CD14-positive monocyte (primary cell): ENCODE measurements around the gene TEAD1. TPM values are rescaled to one million over a fixed set of nuclear protein-coding genes. Genes with fewer than 3 reads are reported as not detected.

Experiments used
- DNase-seq, 3 donors: peaks; one replicate each; pipeline ENCODE4 v3.0.0-alpha.2; 2011 to 2022
- H2AFZ ChIP-seq: 2 replicates; pipeline ENCODE4 v1.6.0; 2012; ENCODE audit warnings: mild to moderate bottlenecking, low read depth, low read length, inconsistent platforms; ENCODE audit not compliant: insufficient read depth, poor library complexity, severe bottlenecking
- H3K27ac ChIP-seq, 2 donors: 1 replicate in 1 of 2; 2 replicates in 1 of 2; pipeline ENCODE4 v1.5.1; 2012 to 2013; ENCODE audit warnings: low read length in 2 of 2, control low read depth in 1 of 2, inconsistent platforms in 1 of 2, low read depth in 1 of 2, mild to moderate bottlenecking in 1 of 2
- H3K27me3 ChIP-seq, 2 donors: one replicate each; pipeline versions ENCODE4 v1.6.0 to v1.6.1; 2011 to 2013; ENCODE audit warnings: low read length in 2 of 2; ENCODE audit not compliant: control insufficient read depth in 2 of 2, insufficient read depth in 2 of 2
- H3K36me3 ChIP-seq, 2 donors: replicated peaks in 1 of 2; 1 replicate in 1 of 2; 2 replicates in 1 of 2; pipeline versions ENCODE4 v1.5.1 to v1.6.1; 2012 to 2013; ENCODE audit warnings: low read length in 2 of 2, control low read depth in 1 of 2, inconsistent platforms in 1 of 2, mild to moderate bottlenecking in 1 of 2; ENCODE audit not compliant: insufficient read depth in 2 of 2, control insufficient read depth in 1 of 2
- H3K4me1 ChIP-seq, 2 donors: 1 replicate in 1 of 2; 2 replicates in 1 of 2; pipeline versions ENCODE4 v1.5.1 to v1.6.1; 2012 to 2013; ENCODE audit warnings: low read length in 2 of 2, control low read depth in 1 of 2, inconsistent platforms in 1 of 2, mild to moderate bottlenecking in 1 of 2, moderate library complexity in 1 of 2; ENCODE audit not compliant: insufficient read depth in 2 of 2, control insufficient read depth in 1 of 2
- H3K4me2 ChIP-seq: replicated peaks from 2 replicates; pipeline ENCODE3; 2012; ENCODE audit warnings: low read length, moderate library complexity, mild to moderate bottlenecking; ENCODE audit not compliant: poor library complexity, severe bottlenecking; ENCODE audit errors: extremely low read depth
- H3K4me3 ChIP-seq, 3 experiments: fragments of 200-600 bp in 1 of 3; sonication (generic) in 1 of 3; replicated peaks in 1 of 3; 1 replicate in 2 of 3; 2 replicates in 1 of 3; pipeline ENCODE4 v1.5.1; 2011 to 2013; ENCODE audit warnings: low read length in 3 of 3, mild to moderate bottlenecking in 3 of 3, control low read depth in 2 of 3, low read depth in 2 of 3, inconsistent platforms in 1 of 3, moderate library complexity in 1 of 3
- H3K79me2 ChIP-seq: 2 replicates; pipeline ENCODE4 v1.6.0; 2012; ENCODE audit warnings: mild to moderate bottlenecking, control low read depth, inconsistent platforms, low read length, moderate library complexity; ENCODE audit not compliant: insufficient read depth
- H3K9ac ChIP-seq: 2 replicates; pipeline ENCODE4 v1.6.0; 2017; ENCODE audit warnings: low read length, mild to moderate bottlenecking; ENCODE audit not compliant: insufficient read depth, poor library complexity, severe bottlenecking
- H3K9me3 ChIP-seq, 2 donors: replicated peaks in 1 of 2; 1 replicate in 1 of 2; 2 replicates in 1 of 2; pipeline versions ENCODE4 v1.5.1 to v1.6.1; 2012 to 2013; ENCODE audit warnings: low read length in 2 of 2, control low read depth in 1 of 2; ENCODE audit not compliant: control insufficient read depth in 1 of 2, insufficient read depth in 1 of 2
- H4K20me1 ChIP-seq: 2 replicates; pipeline ENCODE4 v1.6.0; 2012; ENCODE audit warnings: mild to moderate bottlenecking, low read length, control low read depth, moderate library complexity; ENCODE audit not compliant: insufficient read depth
- H3K27ac Mint-ChIP-seq, 7 donors: one replicate each; pipeline ENCODE4 v1.8.0; 2020; ENCODE audit warnings: mild to moderate bottlenecking in 7 of 7, mixed read lengths in 7 of 7, moderate library complexity in 6 of 7, inconsistent platforms in 2 of 7
- H3K27me3 Mint-ChIP-seq, 3 donors: one replicate each; pipeline ENCODE4 v1.8.0; 2021 to 2022; ENCODE audit warnings: low read depth in 3 of 3, mild to moderate bottlenecking in 3 of 3, mixed read lengths in 3 of 3, moderate library complexity in 3 of 3, inconsistent platforms in 1 of 3
- H3K36me3 Mint-ChIP-seq, 2 donors: one replicate each; pipeline ENCODE4 v1.8.0; 2020; ENCODE audit warnings: mixed read lengths in 2 of 2, inconsistent platforms in 1 of 2, mild to moderate bottlenecking in 1 of 2
- H3K4me1 Mint-ChIP-seq: one replicate; pipeline ENCODE4 v1.8.0; 2020; ENCODE audit warnings: mild to moderate bottlenecking, mixed read lengths
- H3K4me3 Mint-ChIP-seq, 2 donors: one replicate each; pipeline ENCODE4 v1.8.0; 2020; ENCODE audit warnings: mild to moderate bottlenecking in 2 of 2, mixed read lengths in 2 of 2, moderate library complexity in 1 of 2
- H3K9me3 Mint-ChIP-seq, 7 donors: one replicate each; pipeline ENCODE4 v1.8.0; 2020 to 2022; ENCODE audit warnings: mixed read lengths in 7 of 7, mild to moderate bottlenecking in 6 of 7, moderate library complexity in 6 of 7, inconsistent platforms in 2 of 7
- WGBS: methylation state at CpG from one replicate; pipeline ENCODE4 v1.1.5; 2013; ENCODE audit warnings: missing lambda C conversion rate; ENCODE audit not compliant: insufficient coverage; 5-methylcytosine and 5-hydroxymethylcytosine counted together
- intact Hi-C, 2 donors: fragments of 100-400 bp; cut with micrococcal nuclease; formaldehyde crosslinking; loops; one replicate each; pipeline versions ENCODE4 v1.15.0 to v1.15.1; 2023
- polyA plus RNA-seq, 3 donors: library from polyadenylated mRNA; depleted of rRNA in 1 of 3; unstranded in 2 of 3; stranded (reverse) in 1 of 3; fragments of 300-500 nt in 2 of 3; fragments of >200 nt in 1 of 3; fragmentation: Illumina TruSeq in 2 of 3; gene quantifications; 1 replicate in 2 of 3; 2 replicates in 1 of 3; pipeline ENCODE4 v1.2.3, GENCODE V29; 2012 to 2021
- TF ChIP-seq, protein P1 (sequence below): fragments of 200-600 bp; IDR thresholded peaks from one replicate; pipeline ENCODE4 v1.8.0; 2022; ENCODE audit warnings: antibody characterized with exemption, mild to moderate bottlenecking

TEAD1 gene
- polyA plus RNA-seq, 3 donors: not detected

DNA sequence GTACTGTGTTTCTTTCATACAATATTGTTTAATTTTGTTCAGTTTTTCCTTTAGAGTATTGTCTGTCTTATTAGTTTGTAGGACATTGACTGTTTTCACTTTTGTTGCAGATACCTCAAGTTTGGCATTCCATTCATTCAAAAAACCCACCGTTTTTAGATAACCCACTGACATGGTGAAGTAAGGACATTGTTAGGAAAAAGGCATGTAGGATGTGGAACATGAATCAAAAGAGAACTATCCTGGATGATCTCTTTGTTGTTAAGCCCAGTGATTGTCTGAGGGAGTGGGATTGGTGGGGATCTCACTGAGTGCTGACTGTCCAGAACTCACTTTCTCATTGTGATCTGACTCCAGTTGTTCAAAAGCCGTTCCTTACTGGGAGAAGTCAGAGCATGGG lies 119.3 kb downstream of the TEAD1 start:
- Histone ChIP-seq H3K4me3 (no peak overlapping the region), H3K9me3 (no peaks in the 10 kb centered on the region), H3K9ac (no peak overlapping the region), H4K20me1 (no peaks in the 10 kb centered on the region), H3K4me1 (no peaks in the 10 kb centered on the region), H3K4me2 (no peak overlapping the region), H3K27me3 (peaks cover 0 to under 1% of the 10 kb centered on the region in 2 donors), H3K79me2 (no peaks in the 10 kb centered on the region), H2AFZ (no peak overlapping the region), H3K36me3 (no peaks in the 10 kb centered on the region), H3K27ac (no peak overlapping the region)
- Mint-ChIP-seq H3K27ac (no peak overlapping the region), H3K4me3 (no peak overlapping the region), H3K27me3 (peaks cover 3 to 8% (median 7%) of the 10 kb centered on the region in 3 donors), H3K4me1 (no peaks in the 10 kb centered on the region), H3K36me3 (no peaks in the 10 kb centered on the region), H3K9me3 (no peaks in the 10 kb centered on the region)
- intact Hi-C loops: no loop called here
- DNase-seq: no peak
- WGBS: no CpG with 5 or more reads among the region's 2 CpGs
- TF ChIP-seq, protein P1, sequence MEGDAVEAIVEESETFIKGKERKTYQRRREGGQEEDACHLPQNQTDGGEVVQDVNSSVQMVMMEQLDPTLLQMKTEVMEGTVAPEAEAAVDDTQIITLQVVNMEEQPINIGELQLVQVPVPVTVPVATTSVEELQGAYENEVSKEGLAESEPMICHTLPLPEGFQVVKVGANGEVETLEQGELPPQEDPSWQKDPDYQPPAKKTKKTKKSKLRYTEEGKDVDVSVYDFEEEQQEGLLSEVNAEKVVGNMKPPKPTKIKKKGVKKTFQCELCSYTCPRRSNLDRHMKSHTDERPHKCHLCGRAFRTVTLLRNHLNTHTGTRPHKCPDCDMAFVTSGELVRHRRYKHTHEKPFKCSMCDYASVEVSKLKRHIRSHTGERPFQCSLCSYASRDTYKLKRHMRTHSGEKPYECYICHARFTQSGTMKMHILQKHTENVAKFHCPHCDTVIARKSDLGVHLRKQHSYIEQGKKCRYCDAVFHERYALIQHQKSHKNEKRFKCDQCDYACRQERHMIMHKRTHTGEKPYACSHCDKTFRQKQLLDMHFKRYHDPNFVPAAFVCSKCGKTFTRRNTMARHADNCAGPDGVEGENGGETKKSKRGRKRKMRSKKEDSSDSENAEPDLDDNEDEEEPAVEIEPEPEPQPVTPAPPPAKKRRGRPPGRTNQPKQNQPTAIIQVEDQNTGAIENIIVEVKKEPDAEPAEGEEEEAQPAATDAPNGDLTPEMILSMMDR: no peak

DNA sequence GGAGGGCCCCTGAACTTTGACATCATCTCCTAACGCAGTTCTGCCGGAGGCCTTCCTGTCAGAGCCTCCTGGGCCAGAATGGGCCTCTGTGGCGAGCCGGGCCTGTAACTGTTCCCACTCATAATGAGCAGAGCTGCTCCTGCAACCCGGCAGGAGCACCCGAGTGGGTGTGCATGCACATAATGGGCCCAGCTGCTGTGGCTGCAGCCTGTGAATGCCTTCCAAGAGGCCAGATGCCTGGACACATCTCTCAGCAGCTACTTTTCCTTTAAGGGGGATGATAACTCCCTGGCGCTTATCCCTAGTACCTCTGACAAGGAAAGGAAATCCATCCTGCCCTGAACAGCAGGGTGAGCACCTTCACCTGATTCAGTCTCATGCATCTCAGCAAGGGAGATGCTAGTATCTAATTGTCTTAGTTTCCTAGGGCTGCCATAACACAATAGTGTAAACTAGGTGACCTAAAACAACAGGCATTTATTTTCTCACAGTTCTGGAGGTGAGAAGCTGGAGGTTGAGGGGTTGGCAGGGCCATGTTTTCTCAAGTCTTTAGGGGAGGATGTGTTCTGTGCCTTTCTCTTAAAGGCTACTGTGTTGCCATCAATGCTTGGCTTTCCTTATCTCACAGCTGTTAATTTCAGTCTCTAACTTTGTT lies 120.5 kb downstream of the TEAD1 start:
- H2AFZ ChIP-seq: no peak overlapping the region
- H3K4me1 Mint-ChIP-seq: no peaks in the 10 kb centered on the region
- WGBS: 92% methylated on average over 6 of the region's 7 CpGs
- DNase-seq: no peak
- no peak overlapping the region for H3K9ac ChIP-seq
- H3K27me3 Mint-ChIP-seq: peaks cover 3 to 14% (median 6%) of the 10 kb centered on the region in 3 donors
- TF ChIP-seq, protein P1: no peak
- no peak overlapping the region for H3K27ac ChIP-seq
- no peak overlapping the region for H3K4me3 ChIP-seq
- intact Hi-C loops: no loop called here
- no peaks in the 10 kb centered on the region for H3K9me3 ChIP-seq
- no peaks in the 10 kb centered on the region for H3K36me3 Mint-ChIP-seq
- peaks cover 0 to 2% (median 0%) of the 10 kb centered on the region in 7 donors for H3K9me3 Mint-ChIP-seq
- no peak overlapping the region for H3K27ac Mint-ChIP-seq
- no peaks in the 10 kb centered on the region for H3K36me3 ChIP-seq
- no peak overlapping the region for H3K4me3 Mint-ChIP-seq
- H3K4me1 ChIP-seq: no peaks in the 10 kb centered on the region
- no peaks in the 10 kb centered on the region for H3K79me2 ChIP-seq
- no peaks in the 10 kb centered on the region for H4K20me1 ChIP-seq
- no peak overlapping the region for H3K4me2 ChIP-seq
- H3K27me3 ChIP-seq: peaks cover 0 to 3% of the 10 kb centered on the region in 2 donors
